ENCODE results near the gene NOL3. TPM values are rescaled to one million over a fixed set of nuclear protein-coding genes. Genes with fewer than 3 reads are reported as not detected.

NOL3 gene
- total and polyA plus RNA-seq, 4 donors: 3.0 to 18.0 (median 10.7) TPM

DNA sequence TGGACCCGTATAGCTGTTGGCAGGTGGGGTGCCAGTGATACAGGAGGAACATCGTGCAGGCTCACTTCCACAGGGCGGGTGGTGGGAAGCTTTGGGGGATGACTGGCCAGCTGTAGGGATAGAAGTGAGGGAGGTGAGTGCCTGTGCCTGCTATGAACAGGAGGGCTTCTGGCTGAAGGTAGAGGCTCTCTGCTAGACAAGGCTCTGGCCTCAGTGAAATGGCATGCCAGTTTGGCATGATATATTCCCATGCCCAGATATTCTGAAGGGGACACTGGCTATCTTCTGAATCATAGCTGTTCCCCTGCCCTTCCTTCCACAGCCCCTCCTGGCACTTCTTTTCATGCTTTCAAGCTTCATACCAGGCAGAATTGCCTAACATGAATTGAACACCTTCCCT lies 41.5 kb upstream of the NOL3 start (continued):
- TF ChIP-seq SP1 (IDR thresholded peaks at IDR 0.05): no peak
- TF ChIP-seq RXRA (IDR thresholded peaks at IDR 0.05): no peak
- TF ChIP-seq ATF3 (IDR thresholded peaks at IDR 0.05): no peak
- no peak for TF ChIP-seq JUND (IDR thresholded peaks at IDR 0.05)
- no peak for TF ChIP-seq REST (IDR thresholded peaks at IDR 0.05)
- TF ChIP-seq HNF4G (IDR thresholded peaks at IDR 0.05): no peak
- TF ChIP-seq HNF4A (conservative IDR thresholded peaks at IDR 0.05): no peak

- Histone ChIP-seq H3K9ac (ENCODE audit: low read depth in 1 of 2, low read length in 2 of 2) (no peak overlapping the region), H3K36me3 (ENCODE audit: control insufficient read depth in 4 of 4, insufficient read depth in 3 of 4, low read depth in 1 of 4, low read length in 3 of 4) (peaks cover 21 to 67% (median 57%) of the 10 kb centered on the region in 4 donors)
Measured at GRCh38 chr16:67129422-67129821, 40.9 kb upstream of the NOL3 start.

More at GRCh38 chr16:67129422-67129821, 40.9 kb upstream of the NOL3 start:
- no peaks in the 10 kb centered on the region for H3K4me1 ChIP-seq (ENCODE audit: control insufficient read depth in 4 of 4, insufficient read depth in 4 of 4, low read length in 3 of 4)
- H3K27me3 ChIP-seq (ENCODE audit: control insufficient read depth in 4 of 4, insufficient read depth in 4 of 4, low read length in 3 of 4): no peaks in the 10 kb centered on the region
- no peak for DNase-seq (ENCODE audit: low spot score)
- H3K27ac ChIP-seq (ENCODE audit: low read depth in 1 of 2, low read length in 2 of 2): no peak overlapping the region
- H3K4me3 ChIP-seq (ENCODE audit: low read depth in 1 of 3, low read length in 3 of 3): no peak overlapping the region
- H3K9me3 ChIP-seq (ENCODE audit: control insufficient read depth in 4 of 4, low read length in 3 of 4): no peaks in the 10 kb centered on the region
- WGBS: 99% methylated on average over 3 of the region's 3 CpGs
- TF ChIP-seq JUND (IDR thresholded peaks at IDR 0.05) (no peak), FOXA2 (IDR thresholded peaks at IDR 0.05) (no peak), ATF3 (IDR thresholded peaks at IDR 0.05) (no peak), GABPA (IDR thresholded peaks at IDR 0.05 in 1 of 2, conservative IDR thresholded peaks at IDR 0.05 in 1 of 2) (no peak), RAD21 (IDR thresholded peaks at IDR 0.05) (no peak), YY1 (IDR thresholded peaks at IDR 0.05) (no peak), NR2F2 (IDR thresholded peaks at IDR 0.05) (no peak), RXRA (IDR thresholded peaks at IDR 0.05) (no peak), FOXA1 (IDR thresholded peaks at IDR 0.05) (no peak), SP1 (IDR thresholded peaks at IDR 0.05) (no peak)
- TF ChIP-seq, protein P1, sequence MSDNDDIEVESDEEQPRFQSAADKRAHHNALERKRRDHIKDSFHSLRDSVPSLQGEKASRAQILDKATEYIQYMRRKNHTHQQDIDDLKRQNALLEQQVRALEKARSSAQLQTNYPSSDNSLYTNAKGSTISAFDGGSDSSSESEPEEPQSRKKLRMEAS (IDR thresholded peaks at IDR 0.05): no peak
- TF ChIP-seq, protein P2, sequence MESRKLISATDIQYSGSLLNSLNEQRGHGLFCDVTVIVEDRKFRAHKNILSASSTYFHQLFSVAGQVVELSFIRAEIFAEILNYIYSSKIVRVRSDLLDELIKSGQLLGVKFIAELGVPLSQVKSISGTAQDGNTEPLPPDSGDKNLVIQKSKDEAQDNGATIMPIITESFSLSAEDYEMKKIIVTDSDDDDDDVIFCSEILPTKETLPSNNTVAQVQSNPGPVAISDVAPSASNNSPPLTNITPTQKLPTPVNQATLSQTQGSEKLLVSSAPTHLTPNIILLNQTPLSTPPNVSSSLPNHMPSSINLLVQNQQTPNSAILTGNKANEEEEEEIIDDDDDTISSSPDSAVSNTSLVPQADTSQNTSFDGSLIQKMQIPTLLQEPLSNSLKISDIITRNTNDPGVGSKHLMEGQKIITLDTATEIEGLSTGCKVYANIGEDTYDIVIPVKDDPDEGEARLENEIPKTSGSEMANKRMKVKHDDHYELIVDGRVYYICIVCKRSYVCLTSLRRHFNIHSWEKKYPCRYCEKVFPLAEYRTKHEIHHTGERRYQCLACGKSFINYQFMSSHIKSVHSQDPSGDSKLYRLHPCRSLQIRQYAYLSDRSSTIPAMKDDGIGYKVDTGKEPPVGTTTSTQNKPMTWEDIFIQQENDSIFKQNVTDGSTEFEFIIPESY (IDR thresholded peaks at IDR 0.05): no peak
- TF ChIP-seq, protein P3, sequence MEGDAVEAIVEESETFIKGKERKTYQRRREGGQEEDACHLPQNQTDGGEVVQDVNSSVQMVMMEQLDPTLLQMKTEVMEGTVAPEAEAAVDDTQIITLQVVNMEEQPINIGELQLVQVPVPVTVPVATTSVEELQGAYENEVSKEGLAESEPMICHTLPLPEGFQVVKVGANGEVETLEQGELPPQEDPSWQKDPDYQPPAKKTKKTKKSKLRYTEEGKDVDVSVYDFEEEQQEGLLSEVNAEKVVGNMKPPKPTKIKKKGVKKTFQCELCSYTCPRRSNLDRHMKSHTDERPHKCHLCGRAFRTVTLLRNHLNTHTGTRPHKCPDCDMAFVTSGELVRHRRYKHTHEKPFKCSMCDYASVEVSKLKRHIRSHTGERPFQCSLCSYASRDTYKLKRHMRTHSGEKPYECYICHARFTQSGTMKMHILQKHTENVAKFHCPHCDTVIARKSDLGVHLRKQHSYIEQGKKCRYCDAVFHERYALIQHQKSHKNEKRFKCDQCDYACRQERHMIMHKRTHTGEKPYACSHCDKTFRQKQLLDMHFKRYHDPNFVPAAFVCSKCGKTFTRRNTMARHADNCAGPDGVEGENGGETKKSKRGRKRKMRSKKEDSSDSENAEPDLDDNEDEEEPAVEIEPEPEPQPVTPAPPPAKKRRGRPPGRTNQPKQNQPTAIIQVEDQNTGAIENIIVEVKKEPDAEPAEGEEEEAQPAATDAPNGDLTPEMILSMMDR (IDR thresholded peaks at IDR 0.05; ENCODE audit: low read depth, low read length, missing input control): no peak

Data from liver (tissue), 9 donors.